ENCODE measurements around the gene ACSL1.

GRCh38 chr4:184766446-184766845, 59.3 kb downstream of the ACSL1 start:
- TF ChIP-seq POLR2A (IDR thresholded peaks at IDR 0.05; ENCODE audit: extremely low read depth, insufficient read length) (no peak), CTCF (IDR thresholded peaks at IDR 0.05; ENCODE audit: low read depth, low read length) (no peak), MAX (IDR thresholded peaks at IDR 0.05; ENCODE audit: low read depth, low read length) (no peak), MYC (IDR thresholded peaks at IDR 0.05; ENCODE audit: low read depth, low read length) (no peak)

Measured in NB4 (cell line).